Measurements from ENCODE around the gene USP34. TPM values are rescaled to one million over a fixed set of nuclear protein-coding genes. Genes with fewer than 3 reads are reported as not detected.
"Not testable (repeated sequence)": the region's sequence is repeated elsewhere in the genome, so short reads cannot be mapped to it uniquely, and the experiment has no call there.

USP34 gene
- total and polyA plus RNA-seq, 4 donors, result 25.2 to 146 (median 91.3) TPM

GRCh38 chr2:61410185-61410584 lies 60.7 kb downstream of the USP34 start:
- Histone ChIP-seq H3K27ac (ENCODE audit: low read depth in 1 of 2, low read length in 2 of 2) (no peak overlapping the region), H3K4me1 (ENCODE audit: control insufficient read depth in 1 of 2, insufficient read depth in 2 of 2, low read length in 2 of 2) (peaks cover 0 to 3% of the 10 kb centered on the region in 2 donors), H3K36me3 (ENCODE audit: control insufficient read depth in 1 of 2, insufficient read depth in 2 of 2, low read length in 1 of 2) (no peaks in the 10 kb centered on the region), H3K27me3 (ENCODE audit: control insufficient read depth in 1 of 2, insufficient read depth in 2 of 2, low read length in 1 of 2) (no peaks in the 10 kb centered on the region), H3K4me3 (ENCODE audit: low read length in 2 of 2) (no peak overlapping the region), H3K9me3 (ENCODE audit: control insufficient read depth, low read length) (no peaks in the 10 kb centered on the region)
- DNase-seq, result no peak
- 95 to 99% methylated on average over 3 of the region's 3 CpGs for WGBS, 2 donors
- intact Hi-C loops (cut with DNase I), result no loop called here
- no peak for ATAC-seq (ENCODE audit: low FRiP score)

- intact Hi-C loops (cut with DNase I), result no loop called here
- WGBS, 2 donors, result 76 to 77% methylated on average over 2 of the region's 2 CpGs
Measured at GRCh38 chr2:61405813-61406212, 65.1 kb downstream of the USP34 start.

GRCh38 chr2:61404438-61404837 lies 66.4 kb downstream of the USP34 start:
- H3K27me3 ChIP-seq (ENCODE audit: control insufficient read depth in 1 of 2, insufficient read depth in 2 of 2, low read length in 1 of 2), result no peaks in the 10 kb centered on the region
- ATAC-seq (ENCODE audit: low FRiP score) (no peak), DNase-seq (no peak)
- no peak overlapping the region for H3K27ac ChIP-seq (ENCODE audit: low read depth in 1 of 2, low read length in 2 of 2)
- no peaks in the 10 kb centered on the region for H3K36me3 ChIP-seq (ENCODE audit: control insufficient read depth in 1 of 2, insufficient read depth in 2 of 2, low read length in 1 of 2)
- WGBS, 2 donors, result 88 to 93% methylated on average over 1 of the region's 1 CpG
- no peak overlapping the region for H3K4me3 ChIP-seq (ENCODE audit: low read length in 2 of 2)
- no peaks in the 10 kb centered on the region for H3K9me3 ChIP-seq (ENCODE audit: control insufficient read depth, low read length)
- no peaks in the 10 kb centered on the region for H3K4me1 ChIP-seq (ENCODE audit: control insufficient read depth in 1 of 2, insufficient read depth in 2 of 2, low read length in 2 of 2)
- intact Hi-C loops (cut with DNase I), result no loop called here

More at GRCh38 chr2:61405813-61406212, 65.1 kb downstream of the USP34 start:
- Histone ChIP-seq H3K4me3 (ENCODE audit: low read length in 2 of 2) (no peak overlapping the region), H3K27ac (ENCODE audit: low read depth in 1 of 2, low read length in 2 of 2) (no peak overlapping the region), H3K27me3 (ENCODE audit: control insufficient read depth in 1 of 2, insufficient read depth in 2 of 2, low read length in 1 of 2) (no peaks in the 10 kb centered on the region), H3K4me1 (ENCODE audit: control insufficient read depth in 1 of 2, insufficient read depth in 2 of 2, low read length in 2 of 2) (no peaks in the 10 kb centered on the region), H3K36me3 (ENCODE audit: control insufficient read depth in 1 of 2, insufficient read depth in 2 of 2, low read length in 1 of 2) (no peaks in the 10 kb centered on the region), H3K9me3 (ENCODE audit: control insufficient read depth, low read length) (no peaks in the 10 kb centered on the region)
- DNase-seq (no peak), ATAC-seq (ENCODE audit: low FRiP score) (no peak)

- ATAC-seq (ENCODE audit: low FRiP score), result no peak
- no peaks in the 10 kb centered on the region for H3K9me3 ChIP-seq (ENCODE audit: control insufficient read depth, low read length)
- 94% methylated on average over 9 to 12 of the region's 12 CpGs for WGBS, 2 donors
Measured at GRCh38 chr2:61398413-61398812, 72.5 kb downstream of the USP34 start.

GRCh38 chr2:61396005-61396404 lies 74.9 kb downstream of the USP34 start:
- 91 to 95% methylated on average over 4 of the region's 4 CpGs for WGBS, 2 donors
- Histone ChIP-seq H3K27ac (ENCODE audit: low read depth in 1 of 2, low read length in 2 of 2) (no peak overlapping the region), H3K9me3 (ENCODE audit: control insufficient read depth, low read length) (no peaks in the 10 kb centered on the region), H3K4me1 (ENCODE audit: control insufficient read depth in 1 of 2, insufficient read depth in 2 of 2, low read length in 2 of 2) (no peaks in the 10 kb centered on the region), H3K4me3 (ENCODE audit: low read length in 2 of 2) (no peak overlapping the region), H3K27me3 (ENCODE audit: control insufficient read depth in 1 of 2, insufficient read depth in 2 of 2, low read length in 1 of 2) (no peaks in the 10 kb centered on the region), H3K36me3 (ENCODE audit: control insufficient read depth in 1 of 2, insufficient read depth in 2 of 2, low read length in 1 of 2) (no peaks in the 10 kb centered on the region)
- DNase-seq (no peak), ATAC-seq (ENCODE audit: low FRiP score) (no peak)
- intact Hi-C loops (cut with DNase I), result no loop called here

More at GRCh38 chr2:61398413-61398812, 72.5 kb downstream of the USP34 start:
- no peaks in the 10 kb centered on the region for H3K4me1 ChIP-seq (ENCODE audit: control insufficient read depth in 1 of 2, insufficient read depth in 2 of 2, low read length in 2 of 2)
- H3K27me3 ChIP-seq (ENCODE audit: control insufficient read depth in 1 of 2, insufficient read depth in 2 of 2, low read length in 1 of 2), result no peaks in the 10 kb centered on the region
- H3K4me3 ChIP-seq (ENCODE audit: low read length in 2 of 2), result no peak overlapping the region
- no peak overlapping the region for H3K27ac ChIP-seq (ENCODE audit: low read depth in 1 of 2, low read length in 2 of 2)
- DNase-seq, result no peak
- no peaks in the 10 kb centered on the region for H3K36me3 ChIP-seq (ENCODE audit: control insufficient read depth in 1 of 2, insufficient read depth in 2 of 2, low read length in 1 of 2)
- intact Hi-C loops (cut with DNase I), result no loop called here

- H3K27me3 ChIP-seq (ENCODE audit: control insufficient read depth in 1 of 2, insufficient read depth in 2 of 2, low read length in 1 of 2); ATAC-seq (ENCODE audit: low FRiP score); H3K27ac ChIP-seq (ENCODE audit: low read depth in 1 of 2, low read length in 2 of 2); intact Hi-C loops (cut with DNase I); H3K4me3 ChIP-seq (ENCODE audit: low read length in 2 of 2); H3K9me3 ChIP-seq (ENCODE audit: control insufficient read depth, low read length); DNase-seq; H3K4me1 ChIP-seq (ENCODE audit: control insufficient read depth in 1 of 2, insufficient read depth in 2 of 2, low read length in 2 of 2); H3K36me3 ChIP-seq (ENCODE audit: control insufficient read depth in 1 of 2, insufficient read depth in 2 of 2, low read length in 1 of 2): not testable (repeated sequence)
- WGBS, 2 donors, result 98% methylated on average over 7 of the region's 7 CpGs
Measured at GRCh38 chr2:61387588-61387987, 83.3 kb downstream of the USP34 start.

- H3K36me3 ChIP-seq (ENCODE audit: control insufficient read depth in 1 of 2, insufficient read depth in 2 of 2, low read length in 1 of 2); H3K27ac ChIP-seq (ENCODE audit: low read depth in 1 of 2, low read length in 2 of 2); H3K4me1 ChIP-seq (ENCODE audit: control insufficient read depth in 1 of 2, insufficient read depth in 2 of 2, low read length in 2 of 2); ATAC-seq (ENCODE audit: low FRiP score); DNase-seq; intact Hi-C loops (cut with DNase I); H3K4me3 ChIP-seq (ENCODE audit: low read length in 2 of 2); H3K27me3 ChIP-seq (ENCODE audit: control insufficient read depth in 1 of 2, insufficient read depth in 2 of 2, low read length in 1 of 2); H3K9me3 ChIP-seq (ENCODE audit: control insufficient read depth, low read length): not testable (repeated sequence)
- 95 to 96% methylated on average over 4 of the region's 4 CpGs for WGBS, 2 donors
Measured at GRCh38 chr2:61380882-61381197, 90.0 kb downstream of the USP34 start.

GRCh38 chr2:61380056-61380881 lies 90.6 kb downstream of the USP34 start:
- no peaks in the 10 kb centered on the region for H3K27me3 ChIP-seq (ENCODE audit: control insufficient read depth in 1 of 2, insufficient read depth in 2 of 2, low read length in 1 of 2)
- no peaks in the 10 kb centered on the region for H3K4me1 ChIP-seq (ENCODE audit: control insufficient read depth in 1 of 2, insufficient read depth in 2 of 2, low read length in 2 of 2)
- 81 to 83% methylated on average over 4 of the region's 4 CpGs for whole genome bisulfite sequencing, 2 donors
- no peaks in the 10 kb centered on the region for H3K36me3 ChIP-seq (ENCODE audit: control insufficient read depth in 1 of 2, insufficient read depth in 2 of 2, low read length in 1 of 2)
- DNase-seq (no peak), ATAC-seq (ENCODE audit: low FRiP score) (no peak)
- H3K4me3 ChIP-seq (ENCODE audit: low read length in 2 of 2), result no peak overlapping the region
- no peaks in the 10 kb centered on the region for H3K9me3 ChIP-seq (ENCODE audit: control insufficient read depth, low read length)
- intact Hi-C loops (cut with DNase I), result no loop called here
- H3K27ac ChIP-seq (ENCODE audit: low read depth in 1 of 2, low read length in 2 of 2), result no peak overlapping the region

- no peaks in the 10 kb centered on the region for H3K9me3 ChIP-seq (ENCODE audit: control insufficient read depth, low read length)
- H3K36me3 ChIP-seq (ENCODE audit: control insufficient read depth in 1 of 2, insufficient read depth in 2 of 2, low read length in 1 of 2), result no peaks in the 10 kb centered on the region
- H3K4me3 ChIP-seq (ENCODE audit: low read length in 2 of 2), result no peak overlapping the region
- H3K27me3 ChIP-seq (ENCODE audit: control insufficient read depth in 1 of 2, insufficient read depth in 2 of 2, low read length in 1 of 2), result no peaks in the 10 kb centered on the region
- intact Hi-C loops (cut with DNase I), result no loop called here
- ATAC-seq (ENCODE audit: low FRiP score) (no peak), DNase-seq (no peak)
- WGBS, 2 donors, result 69 to 78% methylated on average over 2 of the region's 2 CpGs
- no peak overlapping the region for H3K27ac ChIP-seq (ENCODE audit: low read depth in 1 of 2, low read length in 2 of 2)
- H3K4me1 ChIP-seq (ENCODE audit: control insufficient read depth in 1 of 2, insufficient read depth in 2 of 2, low read length in 2 of 2), result no peaks in the 10 kb centered on the region
Measured at GRCh38 chr2:61379521-61379920, 91.4 kb downstream of the USP34 start.
